ENCODE measurements around the gene PUSL1. TPM values are rescaled to one million over a fixed set of nuclear protein-coding genes. Genes with fewer than 3 reads are reported as not detected.

PUSL1 gene
- total and polyA plus RNA-seq, 2 of the 13 experiments (the other 11 are each of a cell fraction or from before 2014, with no cell fraction given) = 8.3 to 22.2 TPM

DNA sequence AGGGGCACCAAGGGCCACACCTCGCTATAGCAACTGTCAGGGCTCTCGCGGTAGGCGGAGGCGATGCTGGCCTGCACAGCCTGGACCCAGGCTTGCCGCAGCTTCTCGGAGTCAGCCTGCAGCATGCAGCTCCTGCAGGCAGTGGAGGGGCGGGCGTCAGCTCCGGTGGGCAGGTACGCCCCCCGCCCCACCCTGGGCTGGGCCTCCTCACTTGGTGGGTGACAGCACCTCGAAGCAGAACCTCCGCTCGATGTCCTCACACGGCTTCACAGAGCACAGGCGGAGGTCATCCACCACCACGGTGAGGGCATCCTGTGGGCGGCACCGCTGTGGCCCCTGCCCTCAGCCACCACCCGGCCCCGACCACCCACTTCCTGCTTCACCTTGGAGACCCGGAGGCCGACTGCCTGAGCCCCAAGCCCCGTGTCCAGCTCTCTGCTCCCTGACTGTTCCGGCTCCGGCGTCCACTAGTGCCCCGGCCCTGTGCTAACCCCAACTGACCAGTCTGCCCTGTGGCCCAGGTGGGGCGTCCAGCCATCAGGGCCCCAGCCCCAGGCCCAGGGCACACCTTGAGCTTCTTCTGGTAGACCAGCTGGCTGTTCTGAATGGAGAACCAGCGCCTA lies 10.5 kb upstream of the PUSL1 start:
- DNase-seq (ENCODE audit: low spot score) (no peak), FAIRE-seq (no peak), ATAC-seq (no peak)
- no peak overlapping the region for H3K4me3 ChIP-seq (replicated peaks in 1 of 3; ENCODE audit: insufficient read depth in 1 of 3, low read depth in 2 of 3, low read length in 3 of 3)
- intact Hi-C loops (cut with micrococcal nuclease; ENCODE audit: unreplicated experiment) (no loop called here), in situ Hi-C loops (cut with HindIII; ENCODE audit: extremely low pct_ligation_motif_present, low pct_unique_long_range_greater_than_20kb) (no loop called here)
- H3K36me3 ChIP-seq (replicated peaks in 1 of 2; ENCODE audit: control insufficient read depth in 1 of 2, insufficient read depth in 2 of 2, low read length in 2 of 2) = no peaks in the 10 kb centered on the region; a peak in 1 of 5 replicates
- H3K9me3 ChIP-seq (ENCODE audit: low read length) = no peaks in the 10 kb centered on the region
- H3K4me2 ChIP-seq (ENCODE audit: low read depth, low read length) = no peak overlapping the region
- H3K4me1 ChIP-seq (ENCODE audit: insufficient read depth, low read length) = peaks cover 9% of the 10 kb centered on the region; the same call in 1 of the 2 replicates
- no peak overlapping the region for H3K9ac ChIP-seq (ENCODE audit: insufficient read depth, low read depth, low read length)
- no CpG with 5 or more reads among the region's 31 CpGs for WGBS (ENCODE audit: low lambda C conversion rate)
- TF ChIP-seq AGO2 (optimal IDR thresholded peaks at IDR 0.05; ENCODE audit: low read depth, low read length) = peak; percentile 27
- TF ChIP-seq PAWR (CRISPR knock-in tag; IDR thresholded peaks at IDR 0.05; ENCODE audit: borderline replicate concordance) = no peak
- H3K79me2 ChIP-seq (ENCODE audit: insufficient read depth, low read length) = no peaks in the 10 kb centered on the region
- ChIA-PET CTCF (ENCODE audit: low intra/inter-chr PET ratio, low total read pairs) (no interaction called here), POLR2A (no interaction called here)
- no peak overlapping the region for H2AFZ ChIP-seq (ENCODE audit: low read length)
- H3K27me3 ChIP-seq (ENCODE audit: control insufficient read depth in 1 of 2, insufficient read depth in 2 of 2, low read length in 2 of 2) = no peaks in the 10 kb centered on the region; a peak in 1 of 5 replicates
- no peaks in the 10 kb centered on the region for H4K20me1 ChIP-seq (ENCODE audit: insufficient read depth, low read length)
- no TSS peak for BruUV-seq (replicated peaks)
- no peak overlapping the region for H3K27ac ChIP-seq (ENCODE audit: extremely low read length, insufficient read depth, low read length)

DNA sequence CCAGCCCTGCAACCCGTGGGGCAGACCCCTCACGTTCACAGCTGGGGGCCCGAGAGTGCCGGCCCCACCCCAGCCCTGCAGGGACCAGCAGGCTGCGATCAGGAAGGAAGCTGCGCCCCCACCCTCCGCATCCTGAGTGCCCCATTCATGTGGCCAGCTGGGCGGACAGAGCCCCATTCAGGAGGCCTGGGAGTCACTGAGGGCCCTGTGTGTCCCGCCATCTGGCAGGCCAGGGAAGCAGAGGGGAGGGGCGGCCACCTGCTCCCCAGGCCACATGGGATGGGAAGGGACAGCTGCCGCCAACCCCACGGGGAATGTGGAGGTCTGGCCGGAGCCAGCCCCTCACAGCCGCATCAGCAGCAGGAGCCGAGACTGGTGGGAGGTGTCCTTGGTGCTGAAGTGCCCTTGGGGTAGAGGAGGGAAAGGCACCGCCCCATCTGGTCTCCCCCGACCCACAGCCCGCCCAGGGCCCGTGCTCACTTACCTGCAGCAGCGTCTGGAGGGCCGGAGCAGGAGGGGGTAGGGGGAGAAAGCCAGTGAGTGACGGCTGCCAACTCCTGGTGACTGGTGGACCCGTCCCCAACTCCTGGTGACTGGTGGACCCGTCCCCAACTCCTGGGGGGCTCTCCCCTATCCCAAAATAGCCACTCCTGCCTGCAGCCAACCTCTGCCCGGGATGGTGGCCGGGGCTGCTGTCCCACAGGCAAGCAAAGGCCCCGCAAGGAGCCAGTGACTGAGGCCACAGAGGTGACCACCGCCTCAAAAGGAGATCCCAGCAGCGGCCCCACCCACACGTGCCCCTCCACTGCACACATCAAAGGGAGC lies 9.3 kb upstream of the PUSL1 start:
- WGBS (ENCODE audit: low lambda C conversion rate) = 99% methylated on average over 14 of the region's 30 CpGs
- intact Hi-C loops (cut with micrococcal nuclease; ENCODE audit: unreplicated experiment) (no loop called here), in situ Hi-C loops (cut with HindIII; ENCODE audit: extremely low pct_ligation_motif_present, low pct_unique_long_range_greater_than_20kb) (no loop called here)

More for the DNA sequence above, 9.3 kb upstream of the PUSL1 start:
- H3K27me3 ChIP-seq (ENCODE audit: control insufficient read depth in 1 of 2, insufficient read depth in 2 of 2, low read length in 2 of 2) = no peaks in the 10 kb centered on the region; a peak in 1 of 5 replicates
- no peak for FAIRE-seq
- no peak overlapping the region for H3K4me2 ChIP-seq (ENCODE audit: low read depth, low read length)
- no peaks in the 10 kb centered on the region for H4K20me1 ChIP-seq (ENCODE audit: insufficient read depth, low read length)
- POLR2A ChIA-PET = no interaction called here
- peaks cover 2% of the 10 kb centered on the region for H3K79me2 ChIP-seq (ENCODE audit: insufficient read depth, low read length)
- H3K9me3 ChIP-seq (ENCODE audit: low read length) = no peaks in the 10 kb centered on the region
- TF ChIP-seq ZNF430 (CRISPR knock-in tag; IDR thresholded peaks at IDR 0.05) (no peak), MIER2 (CRISPR knock-in tag; IDR thresholded peaks at IDR 0.05) (peak; percentile 63; the same call in 1 of the 2 replicates), AGO2 (optimal IDR thresholded peaks at IDR 0.05; ENCODE audit: low read depth, low read length) (peak; percentile 61)
- TF ChIP-seq, protein P1, sequence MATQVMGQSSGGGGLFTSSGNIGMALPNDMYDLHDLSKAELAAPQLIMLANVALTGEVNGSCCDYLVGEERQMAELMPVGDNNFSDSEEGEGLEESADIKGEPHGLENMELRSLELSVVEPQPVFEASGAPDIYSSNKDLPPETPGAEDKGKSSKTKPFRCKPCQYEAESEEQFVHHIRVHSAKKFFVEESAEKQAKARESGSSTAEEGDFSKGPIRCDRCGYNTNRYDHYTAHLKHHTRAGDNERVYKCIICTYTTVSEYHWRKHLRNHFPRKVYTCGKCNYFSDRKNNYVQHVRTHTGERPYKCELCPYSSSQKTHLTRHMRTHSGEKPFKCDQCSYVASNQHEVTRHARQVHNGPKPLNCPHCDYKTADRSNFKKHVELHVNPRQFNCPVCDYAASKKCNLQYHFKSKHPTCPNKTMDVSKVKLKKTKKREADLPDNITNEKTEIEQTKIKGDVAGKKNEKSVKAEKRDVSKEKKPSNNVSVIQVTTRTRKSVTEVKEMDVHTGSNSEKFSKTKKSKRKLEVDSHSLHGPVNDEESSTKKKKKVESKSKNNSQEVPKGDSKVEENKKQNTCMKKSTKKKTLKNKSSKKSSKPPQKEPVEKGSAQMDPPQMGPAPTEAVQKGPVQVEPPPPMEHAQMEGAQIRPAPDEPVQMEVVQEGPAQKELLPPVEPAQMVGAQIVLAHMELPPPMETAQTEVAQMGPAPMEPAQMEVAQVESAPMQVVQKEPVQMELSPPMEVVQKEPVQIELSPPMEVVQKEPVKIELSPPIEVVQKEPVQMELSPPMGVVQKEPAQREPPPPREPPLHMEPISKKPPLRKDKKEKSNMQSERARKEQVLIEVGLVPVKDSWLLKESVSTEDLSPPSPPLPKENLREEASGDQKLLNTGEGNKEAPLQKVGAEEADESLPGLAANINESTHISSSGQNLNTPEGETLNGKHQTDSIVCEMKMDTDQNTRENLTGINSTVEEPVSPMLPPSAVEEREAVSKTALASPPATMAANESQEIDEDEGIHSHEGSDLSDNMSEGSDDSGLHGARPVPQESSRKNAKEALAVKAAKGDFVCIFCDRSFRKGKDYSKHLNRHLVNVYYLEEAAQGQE (IDR thresholded peaks at IDR 0.05; ENCODE audit: borderline replicate concordance in 1 of 2, low read depth in 1 of 2, low read length in 2 of 2) = peak in 1 of 2 experiments; percentile 88; a peak in 2 of 4 replicates
- BruUV-seq (replicated peaks) = no TSS peak
- no peak overlapping the region for H2AFZ ChIP-seq (ENCODE audit: low read length)
- no peak overlapping the region for H3K27ac ChIP-seq (ENCODE audit: extremely low read length, insufficient read depth, low read length)
- H3K36me3 ChIP-seq (replicated peaks in 1 of 2; ENCODE audit: control insufficient read depth in 1 of 2, insufficient read depth in 2 of 2, low read length in 2 of 2) = no peaks in the 10 kb centered on the region; a peak in 1 of 5 replicates
- no peak for DNase-seq (ENCODE audit: low spot score)
- no peak for ATAC-seq
- no peak overlapping the region for H3K9ac ChIP-seq (ENCODE audit: insufficient read depth, low read depth, low read length)
- no peak overlapping the region for H3K4me3 ChIP-seq (replicated peaks in 1 of 3; ENCODE audit: insufficient read depth in 1 of 3, low read depth in 2 of 3, low read length in 3 of 3)
- CTCF ChIA-PET (ENCODE audit: low intra/inter-chr PET ratio, low total read pairs) = no interaction called here
- peaks cover 9% of the 10 kb centered on the region; the same call in 1 of the 2 replicates for H3K4me1 ChIP-seq (ENCODE audit: insufficient read depth, low read length)

All from HepG2 (cell line).